GM18873 (cell line): Measurements from ENCODE around the gene UBE2D2.

ENCODE experiments used
- ATAC-seq: cut with Tn5 transposase; IDR thresholded peaks from one replicate; pipeline ENCODE4 v1.9.1; 2021; ENCODE audit warnings: mild to moderate bottlenecking, moderate library complexity, moderate number of reproducible peaks; ENCODE audit not compliant: unreplicated experiment, low FRiP score

UBE2D2 gene

DNA sequence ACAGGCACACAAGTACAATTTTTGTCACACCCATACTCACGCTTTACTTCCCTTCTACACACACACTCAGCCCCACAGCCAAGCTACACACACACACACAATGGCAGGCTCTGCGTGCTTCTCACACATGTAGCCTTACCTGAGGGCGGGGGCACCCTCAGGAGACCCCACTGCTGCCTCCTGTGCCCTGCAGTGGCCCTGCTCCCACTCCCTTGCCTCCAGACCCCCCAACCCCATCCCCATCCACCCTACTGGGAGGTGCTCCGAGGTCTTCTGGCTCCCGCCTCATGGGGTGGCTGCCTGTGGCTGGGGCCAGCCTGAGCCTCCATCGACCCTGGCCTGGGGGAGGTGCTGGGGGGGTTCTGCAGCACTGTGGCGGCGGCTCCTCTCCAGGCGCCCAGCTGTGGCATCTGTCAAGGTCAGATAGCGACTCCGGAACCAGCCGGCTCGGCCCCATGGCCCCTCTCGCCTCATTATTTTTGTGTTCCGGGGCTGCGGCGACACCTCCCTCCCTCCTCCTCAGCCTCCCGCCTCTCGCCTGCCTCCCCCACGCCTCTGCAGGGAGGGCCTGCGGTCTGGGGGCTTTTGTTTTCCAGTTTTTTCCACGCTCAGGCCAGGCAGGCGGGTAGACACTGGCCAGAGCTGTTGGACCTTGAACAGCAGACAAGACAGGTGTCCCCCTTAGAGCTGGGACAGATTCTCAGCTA, 108.7 kb downstream of the UBE2D2 start:
- ATAC-seq = no peak

- peak; percentile 54 for ATAC-seq
Measured at GRCh38 chr5:139670369-139671095, 109.4 kb downstream of the UBE2D2 start.

DNA sequence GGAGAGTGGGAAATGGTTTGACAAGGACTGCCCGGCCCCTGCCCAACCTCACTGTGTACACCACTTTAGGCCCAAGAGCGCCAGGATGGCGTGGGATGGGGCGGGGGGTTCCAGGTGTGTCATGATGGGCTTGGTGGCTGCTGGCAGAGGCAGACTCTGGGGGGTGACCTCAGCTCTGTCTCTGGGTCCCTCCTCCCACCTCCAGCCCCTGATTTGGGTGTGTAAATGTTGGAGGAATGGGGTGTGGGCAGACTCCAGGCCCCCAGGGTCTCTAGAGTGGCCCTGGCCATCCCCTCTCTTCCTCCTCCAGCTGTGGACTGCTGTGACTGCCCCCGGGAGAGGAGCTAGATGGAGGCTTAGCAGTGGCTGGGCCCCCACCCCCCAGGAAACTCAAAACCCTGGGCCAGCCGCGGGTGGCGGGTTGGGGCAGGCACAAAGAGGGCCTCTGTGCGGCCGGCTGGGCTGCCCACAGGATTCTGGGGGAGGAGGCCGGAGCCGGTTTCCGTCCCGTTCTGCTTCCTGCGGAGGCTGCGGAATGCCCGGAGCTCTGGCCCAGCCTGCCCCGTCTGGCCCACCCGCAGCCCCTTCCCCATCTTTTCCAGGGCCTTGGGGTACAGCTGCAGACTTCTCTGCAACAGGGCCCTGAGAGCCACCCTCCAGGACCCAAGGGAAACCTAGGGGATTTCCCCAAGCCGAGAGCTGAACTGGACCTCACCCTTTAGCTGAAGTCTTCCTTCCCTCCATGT, 110.1 kb downstream of the UBE2D2 start:
- ATAC-seq = no peak

DNA sequence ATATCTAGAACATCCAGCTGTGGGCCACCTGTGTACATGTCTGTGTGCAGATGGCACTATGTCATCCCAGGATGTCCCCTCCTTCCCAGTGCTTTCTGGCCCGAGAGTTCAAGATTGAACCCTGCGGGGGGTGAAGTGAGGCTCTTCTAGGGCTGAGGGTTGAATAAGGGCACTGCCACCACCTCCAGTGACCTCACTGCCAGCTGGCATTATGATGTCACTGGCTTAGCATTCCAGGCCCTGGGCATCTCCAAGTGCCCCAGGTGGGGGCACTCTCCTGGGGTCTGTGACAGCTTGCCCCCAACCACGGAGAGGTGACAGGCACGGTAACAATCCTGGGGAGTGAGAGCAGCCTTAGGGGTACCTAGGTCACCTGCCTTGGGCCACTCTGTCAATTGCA, 114.1 kb downstream of the UBE2D2 start:
- no peak for ATAC-seq

DNA sequence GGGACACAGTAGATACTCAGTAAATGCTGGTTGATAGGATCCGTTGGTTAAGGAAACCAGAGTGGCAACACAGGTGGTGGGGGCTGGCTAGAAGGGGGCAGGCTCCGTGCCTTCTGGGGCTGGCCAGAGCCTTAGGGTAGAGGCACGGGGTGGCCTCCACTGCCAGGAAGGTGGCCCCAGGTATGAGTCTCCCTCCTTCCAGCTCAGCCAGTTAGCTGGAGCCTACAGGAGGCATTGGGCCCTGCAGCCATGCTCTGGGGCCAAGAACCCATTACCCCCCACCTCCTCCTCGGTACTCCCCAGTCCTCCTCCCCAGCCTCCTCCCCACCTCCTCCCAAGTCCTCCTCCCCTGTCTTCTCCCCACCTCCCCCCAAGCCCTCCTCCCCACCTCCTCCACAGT, 114.7 kb downstream of the UBE2D2 start:
- ATAC-seq = no peak

- no peak for ATAC-seq
Measured at GRCh38 chr5:139676406-139676805, 115.3 kb downstream of the UBE2D2 start.

DNA sequence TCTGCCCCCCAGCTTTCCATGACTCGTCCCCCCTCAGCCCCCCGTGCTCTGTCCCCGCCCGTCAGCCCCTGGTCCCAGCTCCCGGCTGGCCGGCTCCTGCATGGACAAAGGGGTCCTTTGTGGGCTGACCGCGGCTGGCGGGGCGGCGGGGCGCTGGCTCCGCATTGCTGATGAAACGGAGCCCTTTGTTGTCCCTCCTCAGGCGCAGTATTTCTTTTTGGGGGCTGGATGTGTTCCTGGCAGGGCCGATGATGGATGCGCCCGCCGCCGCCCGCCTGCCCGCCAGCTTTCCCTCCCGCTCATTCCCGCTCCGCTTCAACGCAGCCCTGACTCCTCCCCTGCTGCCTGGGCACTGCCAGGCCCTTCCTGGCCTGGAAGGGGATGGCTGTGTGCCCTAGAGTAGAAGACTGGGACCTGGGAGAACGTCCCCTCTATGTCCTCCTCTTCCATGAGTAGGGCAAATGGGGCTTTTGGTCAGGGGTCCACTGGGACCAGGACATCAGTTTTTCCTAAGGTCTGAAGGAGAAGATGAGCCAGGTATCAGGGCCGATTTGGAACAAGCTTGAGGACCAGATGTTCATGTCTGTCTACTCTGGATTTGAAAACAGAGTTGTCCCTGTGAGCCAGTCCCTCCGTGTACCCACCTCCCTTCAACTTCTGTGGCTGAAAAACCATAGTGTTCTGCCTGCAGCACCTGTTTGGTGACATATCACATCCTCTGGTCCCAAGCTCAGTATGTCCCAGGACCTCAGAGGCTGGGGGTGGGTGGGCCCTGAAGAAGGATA, 116.0 kb downstream of the UBE2D2 start:
- ATAC-seq = no peak
